Measurements from ENCODE around the gene MKNK2.

The MKNK2 gene

GRCh38 chr19:2061495-2062388, 10.7 kb upstream of the MKNK2 start:
- peak; percentile 93 for DNase-seq (ENCODE audit: extremely low read depth, low read depth)
- TF ChIP-seq CTCF (IDR thresholded peaks at IDR 0.05; ENCODE audit: low read depth, low read length, missing control alignments), result no peak
- peak overlapping the region; percentile 52 for H3K4me3 ChIP-seq (replicated peaks; ENCODE audit: low read depth, low read length)

- no peak for DNase-seq (ENCODE audit: extremely low read depth, low read depth)
- H3K4me3 ChIP-seq (replicated peaks; ENCODE audit: low read depth, low read length), result peak overlapping the region; percentile 52
- no peak for TF ChIP-seq CTCF (IDR thresholded peaks at IDR 0.05; ENCODE audit: low read depth, low read length, missing control alignments)
Measured at GRCh38 chr19:2060884-2061494, 9.9 kb upstream of the MKNK2 start.

- DNase-seq (ENCODE audit: extremely low read depth, low read depth), result no peak
- H3K4me3 ChIP-seq (replicated peaks; ENCODE audit: low read depth, low read length), result no peak overlapping the region
- no peak for TF ChIP-seq CTCF (IDR thresholded peaks at IDR 0.05; ENCODE audit: low read depth, low read length, missing control alignments)
Measured at GRCh38 chr19:2059422-2060201, 8.6 kb upstream of the MKNK2 start.

GRCh38 chr19:2058570-2059421, 7.8 kb upstream of the MKNK2 start:
- DNase-seq (ENCODE audit: extremely low read depth, low read depth), result no peak
- no peak overlapping the region for H3K4me3 ChIP-seq (replicated peaks; ENCODE audit: low read depth, low read length)
- no peak for TF ChIP-seq CTCF (IDR thresholded peaks at IDR 0.05; ENCODE audit: low read depth, low read length, missing control alignments)

- DNase-seq (ENCODE audit: extremely low read depth, low read depth), result no peak
- H3K4me3 ChIP-seq (replicated peaks; ENCODE audit: low read depth, low read length), result no peak overlapping the region
- no peak for TF ChIP-seq CTCF (IDR thresholded peaks at IDR 0.05; ENCODE audit: low read depth, low read length, missing control alignments)
Measured at GRCh38 chr19:2057484-2058469, 6.7 kb upstream of the MKNK2 start.

Measured in HFF-Myc (cell line).